Cardiac muscle cell (in vitro differentiated cells and primary cell): ENCODE measurements around the gene PPARA. TPM values are rescaled to one million over a fixed set of nuclear protein-coding genes. Genes with fewer than 3 reads are reported as not detected.

Experiments
- DNase-seq, 2 donors: peaks; one replicate each; pipeline versions ENCODE4 v3.0.0 to v3.0.0-alpha.2; 2010 to 2017; ENCODE audit warnings: low read depth in 1 of 2, low spot score in 1 of 2
- H3K27ac ChIP-seq: fragments of 200-600 bp; sonication (generic); 2 replicates; pipeline ENCODE4 v1.5.1; 2016
- H3K27me3 ChIP-seq: fragments of 200-600 bp; sonication (generic); 2 replicates; pipeline ENCODE4 v1.6.0; 2016; ENCODE audit warnings: control low read depth
- H3K36me3 ChIP-seq: fragments of 200-600 bp; sonication (generic); 2 replicates; pipeline ENCODE4 v1.5.1; 2016; ENCODE audit warnings: control low read depth
- H3K4me1 ChIP-seq: fragments of 200-600 bp; sonication (generic); 2 replicates; pipeline ENCODE4 v1.8.1; 2017; ENCODE audit warnings: low read depth, mild to moderate bottlenecking, mixed run types
- H3K4me3 ChIP-seq: fragments of 200-600 bp; sonication (generic); 2 replicates; pipeline ENCODE4 v1.5.1; 2016; ENCODE audit warnings: mild to moderate bottlenecking
- H3K9me3 ChIP-seq: fragments of 200-600 bp; sonication (generic); 2 replicates; pipeline ENCODE4 v1.5.1; 2017; ENCODE audit warnings: low read depth, mild to moderate bottlenecking, control low read depth
- polyA plus RNA-seq: library from polyadenylated mRNA; unstranded; fragments of >200 nt; fragmentation: Nextera tagmentation; extraction: Ambion mirVana; gene quantifications from 2 replicates; pipeline ENCODE4 v1.2.1, GENCODE V29; 2016
- total RNA-seq: library from RNA; depleted of rRNA; stranded (reverse); fragments of >200 nt; gene quantifications from 2 replicates; pipeline ENCODE4 v1.2.3, GENCODE V29; 2016
- TF ChIP-seq, protein P1 (sequence below): IDR thresholded peaks from 2 replicates; pipeline ENCODE4 v1.5.1; 2012; ENCODE audit warnings: low read depth, mild to moderate bottlenecking, low read length

The PPARA gene
- total and polyA plus RNA-seq, 2 experiments from 2014 or later, result 11.8 to 25.1 TPM

DNA sequence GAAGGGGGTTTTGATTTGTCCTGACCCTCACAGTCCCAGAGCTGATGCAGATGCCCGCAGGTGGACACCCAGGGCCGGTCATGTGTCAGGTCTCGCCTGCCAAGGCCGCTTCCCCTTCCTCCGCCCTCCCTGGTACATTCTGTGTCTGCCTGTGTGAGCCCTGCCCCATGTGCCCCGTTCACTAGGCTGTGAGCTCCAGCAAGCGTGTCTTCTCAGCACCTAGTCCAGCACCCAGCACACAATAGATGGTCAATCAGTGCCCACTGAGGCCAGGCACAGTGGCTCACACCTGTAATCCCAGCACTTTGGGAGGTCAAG lies 29.9 kb upstream of the PPARA start:
- no peak overlapping the region for H3K27ac ChIP-seq
- H3K4me1 ChIP-seq, result no peaks in the 10 kb centered on the region
- TF ChIP-seq, protein P1, sequence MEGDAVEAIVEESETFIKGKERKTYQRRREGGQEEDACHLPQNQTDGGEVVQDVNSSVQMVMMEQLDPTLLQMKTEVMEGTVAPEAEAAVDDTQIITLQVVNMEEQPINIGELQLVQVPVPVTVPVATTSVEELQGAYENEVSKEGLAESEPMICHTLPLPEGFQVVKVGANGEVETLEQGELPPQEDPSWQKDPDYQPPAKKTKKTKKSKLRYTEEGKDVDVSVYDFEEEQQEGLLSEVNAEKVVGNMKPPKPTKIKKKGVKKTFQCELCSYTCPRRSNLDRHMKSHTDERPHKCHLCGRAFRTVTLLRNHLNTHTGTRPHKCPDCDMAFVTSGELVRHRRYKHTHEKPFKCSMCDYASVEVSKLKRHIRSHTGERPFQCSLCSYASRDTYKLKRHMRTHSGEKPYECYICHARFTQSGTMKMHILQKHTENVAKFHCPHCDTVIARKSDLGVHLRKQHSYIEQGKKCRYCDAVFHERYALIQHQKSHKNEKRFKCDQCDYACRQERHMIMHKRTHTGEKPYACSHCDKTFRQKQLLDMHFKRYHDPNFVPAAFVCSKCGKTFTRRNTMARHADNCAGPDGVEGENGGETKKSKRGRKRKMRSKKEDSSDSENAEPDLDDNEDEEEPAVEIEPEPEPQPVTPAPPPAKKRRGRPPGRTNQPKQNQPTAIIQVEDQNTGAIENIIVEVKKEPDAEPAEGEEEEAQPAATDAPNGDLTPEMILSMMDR, result no peak
- H3K27me3 ChIP-seq, result no peaks in the 10 kb centered on the region
- no peaks in the 10 kb centered on the region for H3K36me3 ChIP-seq
- H3K4me3 ChIP-seq, result no peak overlapping the region
- DNase-seq, result no peak
- H3K9me3 ChIP-seq, result no peaks in the 10 kb centered on the region

- TF ChIP-seq, protein P1, result no peak
- H3K4me1 ChIP-seq, result no peaks in the 10 kb centered on the region
- H3K27me3 ChIP-seq, result no peaks in the 10 kb centered on the region
- no peak for DNase-seq
- no peaks in the 10 kb centered on the region for H3K36me3 ChIP-seq
- no peak overlapping the region for H3K4me3 ChIP-seq
- no peaks in the 10 kb centered on the region for H3K9me3 ChIP-seq
- H3K27ac ChIP-seq, result no peak overlapping the region
Observed at GRCh38 chr22:46121079-46121478, 29.2 kb upstream of the PPARA start.

GRCh38 chr22:46121523-46122287 lies 28.6 kb upstream of the PPARA start:
- Histone ChIP-seq H3K4me1 (no peaks in the 10 kb centered on the region), H3K4me3 (no peak overlapping the region), H3K27me3 (no peaks in the 10 kb centered on the region), H3K27ac (no peak overlapping the region), H3K36me3 (no peaks in the 10 kb centered on the region), H3K9me3 (no peaks in the 10 kb centered on the region)
- TF ChIP-seq, protein P1, result no peak
- no peak for DNase-seq

DNA sequence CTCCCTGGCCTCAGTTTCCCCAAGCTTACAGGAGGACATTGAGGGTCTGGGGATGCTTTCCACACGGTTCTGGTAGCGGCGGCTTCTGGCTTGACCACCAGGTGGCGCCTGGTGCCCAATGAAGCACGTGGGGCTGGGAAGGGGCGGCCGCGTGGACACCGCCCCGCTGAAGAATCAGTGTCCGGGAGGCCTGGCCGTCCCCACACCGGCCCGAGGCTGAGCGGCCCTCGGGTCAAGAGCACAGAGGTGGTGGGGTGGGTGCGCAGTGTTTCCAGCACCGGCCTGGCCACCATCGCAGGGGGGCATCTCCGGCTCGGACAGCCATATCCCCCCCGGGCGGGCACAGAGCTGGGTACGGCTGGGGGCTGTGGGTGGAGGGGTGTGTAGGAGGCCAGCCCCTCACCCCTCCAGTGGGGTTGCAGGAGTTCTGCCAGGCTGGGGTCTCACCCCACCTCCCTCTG lies 27.8 kb upstream of the PPARA start:
- TF ChIP-seq, protein P1, result peak; percentile 93
- H3K27ac ChIP-seq, result no peak overlapping the region
- H3K4me3 ChIP-seq, result no peak overlapping the region
- H3K9me3 ChIP-seq, result no peaks in the 10 kb centered on the region
- H3K27me3 ChIP-seq, result no peaks in the 10 kb centered on the region
- peak; percentile 77 to 80 for DNase-seq
- no peaks in the 10 kb centered on the region for H3K36me3 ChIP-seq
- H3K4me1 ChIP-seq, result no peaks in the 10 kb centered on the region

DNA sequence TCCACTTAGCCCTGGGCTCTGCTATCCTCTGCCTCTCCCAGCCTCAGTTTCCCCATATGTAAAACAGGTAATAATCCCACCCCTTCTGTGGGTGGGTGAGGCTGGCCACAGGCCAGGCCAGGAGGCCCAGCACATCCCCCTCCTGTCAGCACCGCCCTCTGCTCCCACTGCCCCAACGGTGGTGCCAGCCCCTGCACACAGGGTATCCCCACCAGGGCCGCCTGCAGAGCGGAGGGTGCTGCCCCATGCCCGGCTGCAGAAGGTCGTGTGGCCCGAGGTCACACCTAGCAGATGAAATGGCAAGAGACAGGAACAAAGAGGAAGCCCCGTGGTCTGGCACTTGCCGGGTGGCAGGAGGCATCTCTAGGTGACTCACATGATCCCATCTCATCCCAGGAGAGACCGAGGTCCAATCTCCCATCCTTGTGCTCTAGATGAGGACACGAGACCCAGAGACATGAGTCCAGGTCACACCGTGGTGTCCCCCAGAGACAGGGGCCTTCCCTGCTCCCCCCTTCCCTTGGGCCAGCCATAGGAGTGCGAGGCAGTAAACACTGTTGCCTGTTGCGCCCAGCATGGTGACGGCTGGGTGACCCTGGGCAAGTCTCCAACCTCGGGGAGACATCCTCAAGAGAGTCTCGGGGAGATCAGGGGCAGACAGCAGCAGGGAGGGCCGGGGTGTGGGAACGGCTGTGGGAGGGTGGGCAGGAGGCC lies 27.2 kb upstream of the PPARA start:
- Histone ChIP-seq H3K4me3 (no peak overlapping the region), H3K36me3 (no peaks in the 10 kb centered on the region), H3K4me1 (no peaks in the 10 kb centered on the region), H3K9me3 (no peaks in the 10 kb centered on the region), H3K27ac (no peak overlapping the region), H3K27me3 (no peaks in the 10 kb centered on the region)
- TF ChIP-seq, protein P1, result no peak
- no peak for DNase-seq
